ENCODE results near the gene NPAS1. TPM values are rescaled to one million over a fixed set of nuclear protein-coding genes. Genes with fewer than 3 reads are reported as not detected.

The NPAS1 gene, protein sequence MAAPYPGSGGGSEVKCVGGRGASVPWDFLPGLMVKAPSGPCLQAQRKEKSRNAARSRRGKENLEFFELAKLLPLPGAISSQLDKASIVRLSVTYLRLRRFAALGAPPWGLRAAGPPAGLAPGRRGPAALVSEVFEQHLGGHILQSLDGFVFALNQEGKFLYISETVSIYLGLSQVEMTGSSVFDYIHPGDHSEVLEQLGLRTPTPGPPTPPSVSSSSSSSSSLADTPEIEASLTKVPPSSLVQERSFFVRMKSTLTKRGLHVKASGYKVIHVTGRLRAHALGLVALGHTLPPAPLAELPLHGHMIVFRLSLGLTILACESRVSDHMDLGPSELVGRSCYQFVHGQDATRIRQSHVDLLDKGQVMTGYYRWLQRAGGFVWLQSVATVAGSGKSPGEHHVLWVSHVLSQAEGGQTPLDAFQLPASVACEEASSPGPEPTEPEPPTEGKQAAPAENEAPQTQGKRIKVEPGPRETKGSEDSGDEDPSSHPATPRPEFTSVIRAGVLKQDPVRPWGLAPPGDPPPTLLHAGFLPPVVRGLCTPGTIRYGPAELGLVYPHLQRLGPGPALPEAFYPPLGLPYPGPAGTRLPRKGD
- polyA plus RNA-seq (2014; cell fraction: cytosol; rRNA removed), result 0.72 and 0.76 TPM in 2 replicates
- polyA plus RNA-seq (2014; cell fraction: nucleus; rRNA removed), result 0.98 TPM in 1 of 2 replicates, not detected in the other

DNA sequence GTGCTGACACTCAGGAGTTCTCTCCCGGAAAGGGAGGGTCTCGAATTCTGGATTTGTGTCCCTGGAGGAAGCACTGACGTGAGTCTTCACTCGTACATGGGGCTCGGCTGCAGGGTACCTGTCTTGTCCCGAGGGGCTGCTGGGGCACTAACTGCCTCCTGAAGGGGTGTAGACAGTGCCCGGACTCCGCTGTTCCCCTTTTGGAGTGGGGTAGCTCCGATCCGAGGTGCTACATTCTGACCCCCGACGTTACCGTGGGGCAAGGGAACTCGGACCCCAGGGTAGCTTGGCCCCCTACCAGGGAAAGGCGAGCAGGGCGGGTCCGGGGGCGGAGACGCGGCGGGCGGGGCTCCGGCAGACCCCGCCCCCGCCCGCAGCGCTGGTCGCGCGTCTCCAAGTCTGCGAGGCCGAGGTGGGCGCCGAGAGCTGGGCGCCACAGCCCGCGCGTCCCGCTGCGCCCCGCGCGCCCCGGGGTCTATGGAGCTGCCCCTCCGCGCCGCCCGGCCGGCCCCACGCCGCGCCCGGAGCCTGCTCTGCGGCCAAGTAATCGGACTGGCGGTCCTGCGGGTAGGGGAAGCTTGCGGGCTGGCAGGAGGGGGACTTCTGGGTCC lies at the start of gene NPAS1:
TSS of gene NPAS1 (plus strand) at position 407 of the 611 bp plus-strand sequence. CDS start 1,211 bp downstream, outside the sequence.
- DNase-seq (ENCODE audit: low spot score), result no peak

DNA sequence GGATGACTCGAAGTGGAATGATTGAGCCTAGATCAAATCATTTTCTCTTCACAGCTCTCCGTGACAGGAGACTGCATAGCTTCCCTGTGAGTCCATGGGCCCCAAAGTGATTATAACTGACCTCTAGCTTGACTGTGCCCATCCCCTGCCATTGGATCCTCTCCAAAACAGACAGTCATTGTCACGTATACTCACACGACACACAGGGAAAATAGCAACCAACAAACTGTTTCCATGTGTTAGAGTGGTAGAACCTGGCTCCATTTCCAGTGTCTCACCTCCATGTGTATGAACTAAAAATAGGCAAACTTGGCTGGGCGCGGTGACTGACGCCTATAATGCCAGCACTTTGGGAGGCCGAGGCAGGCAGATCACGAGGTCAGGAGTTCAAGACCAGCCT lies 48.8 kb upstream of the NPAS1 start:
- no peak for DNase-seq (ENCODE audit: low spot score)

DNA sequence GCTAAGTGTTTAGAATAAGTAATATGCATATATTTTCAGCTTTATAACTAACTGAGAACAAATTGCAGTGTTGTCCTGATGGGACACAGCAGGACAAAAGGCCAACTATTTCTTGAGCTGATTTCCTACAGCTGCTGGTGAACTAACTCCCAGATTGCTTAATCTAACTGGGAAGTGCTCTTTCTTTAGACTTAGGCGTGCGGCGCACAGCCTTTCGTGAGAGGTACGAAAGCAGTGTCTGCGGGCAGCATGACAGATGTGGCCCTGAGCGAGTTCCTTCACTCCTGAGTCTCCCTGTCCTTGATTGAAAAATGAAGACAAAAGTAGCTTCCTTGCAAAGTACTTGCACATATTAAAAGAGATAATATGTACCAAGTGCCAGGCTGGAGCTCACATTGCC lies 47.3 kb upstream of the NPAS1 start:
- no peak for DNase-seq (ENCODE audit: low spot score)

DNA sequence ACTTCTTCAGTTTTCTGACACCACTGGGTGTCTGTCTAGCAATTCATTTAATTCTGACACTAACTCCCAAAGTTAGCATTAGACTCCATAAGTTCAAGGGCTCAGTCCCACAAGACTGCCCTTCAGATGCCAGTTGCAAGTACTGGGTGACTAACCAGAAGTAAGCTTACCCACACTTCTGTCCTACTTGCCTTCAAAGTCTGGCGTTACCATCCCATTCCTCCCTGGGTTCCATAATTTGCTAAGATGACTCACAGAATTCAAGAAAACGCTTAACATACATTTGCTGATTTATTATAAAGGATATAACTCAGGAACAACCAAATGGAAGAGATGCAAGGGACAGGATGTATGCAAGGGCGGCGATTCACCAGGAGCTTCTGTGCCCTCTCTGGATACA lies 45.5 kb upstream of the NPAS1 start:
- no peak for DNase-seq (ENCODE audit: low spot score)

DNA sequence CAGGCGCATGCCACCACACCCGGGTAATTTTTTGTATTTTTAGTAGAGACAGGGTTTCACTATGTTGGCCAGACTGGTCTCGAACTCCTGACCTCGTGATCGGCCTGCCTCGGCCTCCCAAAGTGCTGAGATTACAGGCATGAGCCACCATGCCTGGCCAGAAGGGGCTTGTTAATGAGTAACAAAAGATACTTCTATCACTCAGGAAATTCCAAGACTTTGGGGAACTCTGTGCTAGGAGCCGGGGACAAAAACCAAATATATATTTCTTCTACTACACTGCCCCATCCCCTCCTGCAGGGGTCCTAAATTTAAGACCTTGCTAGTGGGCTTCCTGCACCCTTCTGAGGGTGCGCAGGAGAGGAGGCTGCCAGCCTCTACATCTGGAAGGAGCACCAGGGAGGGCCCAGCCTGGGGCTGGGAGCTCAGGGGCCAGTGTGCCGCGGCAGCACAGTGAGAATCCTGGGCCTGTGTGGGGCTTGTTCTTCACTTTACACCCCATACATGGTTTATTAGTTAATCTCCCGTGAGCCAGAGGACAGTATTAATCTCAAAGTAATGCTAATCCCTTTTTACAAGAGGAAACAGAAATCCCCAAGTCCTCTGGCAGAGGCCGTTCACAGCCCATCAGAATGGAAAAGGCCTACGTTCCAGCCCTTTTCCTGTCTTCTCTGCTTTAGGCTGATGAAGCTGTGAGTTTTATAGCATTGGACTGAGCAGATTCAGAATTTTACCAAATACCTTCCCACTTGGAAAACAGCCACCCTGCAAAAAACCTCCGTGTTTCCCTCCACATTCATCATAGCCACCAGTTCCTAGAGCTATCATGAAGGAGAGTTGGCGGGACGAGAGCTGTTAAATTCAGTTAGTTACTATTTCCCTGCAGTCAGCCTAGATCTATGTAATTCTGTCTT lies 44.4 kb upstream of the NPAS1 start:
- no peak for DNase-seq (ENCODE audit: low spot score)

DNA sequence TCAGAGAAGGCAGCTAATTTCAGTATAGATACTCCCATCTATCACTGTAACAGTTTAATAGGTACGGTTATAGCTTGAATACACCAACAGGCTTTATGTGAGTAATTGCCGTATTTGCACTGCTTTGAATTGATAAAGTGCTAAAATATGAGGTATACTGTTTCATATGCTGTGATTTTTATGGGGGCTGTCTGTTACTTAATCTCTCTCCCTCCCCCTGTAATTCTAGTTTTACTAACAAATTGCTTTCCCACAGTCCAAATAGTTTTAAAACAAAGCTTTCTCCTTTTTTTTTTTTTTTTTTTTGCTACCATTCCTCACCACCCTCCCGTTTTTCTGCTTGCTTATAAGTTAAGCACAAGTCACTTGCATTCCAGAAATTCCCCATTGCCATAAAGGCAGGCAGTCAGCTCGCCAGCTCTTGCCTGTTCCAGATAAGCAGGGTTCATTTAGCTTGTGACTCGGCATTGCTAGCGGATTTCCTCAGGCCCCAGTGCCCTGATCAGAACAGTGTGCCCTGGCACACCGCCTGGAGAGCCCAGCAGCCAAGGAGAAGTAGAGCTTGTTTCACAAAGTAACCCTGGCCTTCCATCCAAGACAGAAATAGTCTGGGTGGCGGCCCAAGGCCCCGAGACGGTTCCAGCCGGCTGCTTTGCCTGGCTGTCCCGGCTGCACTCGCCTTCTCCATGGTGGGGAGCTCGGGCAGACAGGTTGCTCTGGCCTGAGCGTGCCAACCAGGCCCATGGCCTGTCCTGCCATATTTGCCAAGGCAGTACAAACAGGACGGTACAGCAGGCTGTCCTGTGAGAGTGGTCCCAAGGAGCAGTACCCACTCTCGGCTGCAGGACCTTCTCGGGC lies 43.5 kb upstream of the NPAS1 start:
- no peak for DNase-seq (ENCODE audit: low spot score)

DNA sequence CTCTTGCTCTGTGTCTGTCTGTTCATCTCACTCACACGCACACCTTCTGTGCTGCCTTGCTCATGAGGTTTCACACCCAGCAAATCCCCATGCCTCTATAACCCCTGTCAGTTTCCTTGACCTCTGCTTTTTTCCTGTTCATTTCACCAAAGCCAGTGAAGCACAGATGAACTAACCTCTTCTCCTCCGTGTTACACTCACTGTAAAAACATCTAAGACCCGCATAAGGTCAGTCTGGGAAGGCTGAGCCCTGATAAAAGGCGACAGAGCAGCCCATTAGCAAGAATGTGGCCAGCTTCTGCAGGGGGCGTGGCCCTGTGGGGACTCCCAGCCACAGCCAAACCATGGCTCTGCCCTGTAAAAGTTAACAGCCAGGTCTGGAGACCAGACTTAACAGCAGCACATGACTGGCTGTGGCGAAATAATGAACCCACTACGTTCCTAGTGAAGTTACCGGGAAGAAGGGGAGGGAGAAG lies 42.8 kb upstream of the NPAS1 start:
- DNase-seq (ENCODE audit: low spot score), result no peak

DNA sequence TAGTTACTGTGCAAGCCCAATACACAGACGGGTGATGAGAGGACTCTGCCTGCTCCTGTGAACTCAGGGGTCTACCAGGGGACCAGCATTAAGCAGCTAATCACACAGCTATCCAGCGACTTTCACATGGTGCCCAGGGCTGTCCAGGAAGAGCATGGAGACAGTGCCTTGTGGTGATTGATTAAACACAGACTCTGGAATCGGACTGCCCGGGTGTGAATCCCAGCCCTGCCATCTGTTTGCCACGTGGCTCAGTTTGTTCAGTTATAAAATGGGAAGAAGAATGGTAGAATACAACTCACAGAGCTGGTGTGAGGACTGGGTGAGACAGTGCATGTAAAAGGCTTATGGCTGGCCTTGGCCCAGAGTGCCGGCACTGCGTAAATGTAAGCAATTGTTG lies 42.1 kb upstream of the NPAS1 start:
- no peak for DNase-seq (ENCODE audit: low spot score)

DNA sequence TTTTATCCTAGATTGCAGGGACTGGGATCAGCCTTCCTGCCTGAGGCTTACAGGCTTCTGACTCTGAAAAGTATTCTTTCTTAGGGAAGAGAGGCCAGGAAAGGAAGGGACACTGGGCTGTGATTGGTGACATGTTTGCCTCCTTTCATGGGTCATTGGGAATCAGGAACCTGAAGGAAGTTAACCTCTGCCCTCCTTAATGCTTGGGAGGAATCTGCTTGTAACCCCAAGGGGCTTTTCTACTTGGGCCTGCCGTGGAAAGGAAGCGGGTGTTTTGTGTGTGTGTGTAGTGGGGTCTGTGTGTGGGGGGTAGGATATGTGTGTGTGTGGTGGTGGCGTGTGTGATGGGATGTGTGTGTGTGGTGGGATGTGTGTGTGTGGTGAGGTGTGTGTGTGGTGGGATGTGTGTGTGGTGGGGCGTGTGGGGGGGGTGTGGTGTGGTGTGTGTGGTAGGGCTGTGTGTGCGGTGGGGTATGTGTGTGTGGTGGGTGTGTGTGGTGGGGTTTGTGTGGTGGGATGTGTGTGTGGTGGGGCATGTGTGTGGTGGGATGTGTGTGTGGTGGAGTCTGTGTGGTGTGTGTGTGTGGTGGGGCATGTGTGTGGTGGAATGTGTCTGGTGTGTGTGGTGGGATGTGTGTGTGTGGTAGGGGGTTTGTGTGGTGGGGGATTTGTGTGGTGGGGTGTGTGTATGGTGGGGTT lies 41.3 kb upstream of the NPAS1 start:
- no peak for DNase-seq (ENCODE audit: low spot score)

DNA sequence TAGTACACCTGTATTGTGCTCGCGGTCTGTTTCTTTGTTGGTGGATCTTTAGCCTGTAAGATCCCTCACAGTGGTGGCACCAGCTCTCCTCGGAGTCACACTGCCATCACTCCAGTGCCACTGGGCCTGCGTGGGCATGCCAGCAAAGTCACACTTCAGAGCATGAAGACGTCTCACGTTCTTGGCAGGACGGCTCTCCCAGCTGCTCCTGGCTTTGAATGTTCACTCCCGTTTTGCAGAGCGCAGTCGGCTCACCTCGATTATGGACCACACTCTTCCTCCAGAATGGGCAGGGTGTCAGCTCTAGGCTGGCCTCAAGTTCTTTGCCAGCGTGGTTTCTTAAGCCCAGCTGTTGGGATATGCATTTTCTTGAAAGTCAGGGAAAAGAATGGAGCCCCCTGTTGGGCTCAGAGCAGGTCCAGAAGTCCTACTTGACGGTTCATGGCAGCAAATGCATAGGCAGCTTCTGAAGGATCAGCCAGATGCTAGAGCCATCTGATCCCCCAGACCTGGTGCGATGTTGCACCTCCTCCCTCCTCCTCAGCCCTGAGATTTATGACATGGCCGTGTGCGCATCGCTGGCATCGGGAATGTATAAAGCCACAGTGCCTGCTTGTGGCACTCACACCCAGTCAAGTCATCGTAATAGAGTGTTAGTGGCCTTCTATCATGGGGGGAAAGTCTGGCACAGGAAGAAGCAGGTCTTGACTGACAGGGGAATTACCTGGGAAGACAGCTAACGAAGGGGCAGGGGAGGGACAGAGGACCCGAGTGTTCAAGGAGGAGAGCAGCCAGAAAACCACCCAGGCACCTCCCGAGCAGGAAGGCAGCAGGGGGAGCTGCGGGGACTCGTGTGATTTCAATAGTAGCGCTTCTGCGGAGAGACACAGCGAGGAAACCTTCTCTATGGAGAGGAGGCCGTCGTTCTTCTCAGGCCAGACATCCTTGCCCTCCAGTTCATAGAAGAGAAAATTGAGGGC lies 40.2 kb upstream of the NPAS1 start:
- no peak for DNase-seq (ENCODE audit: low spot score)

DNA sequence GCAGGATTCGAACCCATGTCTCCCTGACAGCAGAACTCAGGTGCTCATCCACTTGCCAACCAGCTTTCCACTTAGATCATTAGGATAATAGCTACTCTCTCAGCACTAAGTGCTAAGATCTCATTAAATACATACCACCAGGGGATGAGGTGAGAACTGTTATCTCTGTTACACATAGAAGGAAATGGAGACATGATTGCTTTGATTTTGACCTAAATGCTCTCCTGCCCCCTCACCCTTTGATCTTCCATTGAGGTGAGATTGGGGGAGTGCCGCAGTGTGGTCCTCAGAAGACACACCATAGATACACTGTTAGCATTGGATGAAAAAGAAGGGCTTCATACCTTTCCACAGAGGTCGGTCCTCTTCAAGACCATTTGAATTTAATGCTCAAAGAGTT lies 38.9 kb upstream of the NPAS1 start:
- DNase-seq (ENCODE audit: low spot score), result no peak

DNA sequence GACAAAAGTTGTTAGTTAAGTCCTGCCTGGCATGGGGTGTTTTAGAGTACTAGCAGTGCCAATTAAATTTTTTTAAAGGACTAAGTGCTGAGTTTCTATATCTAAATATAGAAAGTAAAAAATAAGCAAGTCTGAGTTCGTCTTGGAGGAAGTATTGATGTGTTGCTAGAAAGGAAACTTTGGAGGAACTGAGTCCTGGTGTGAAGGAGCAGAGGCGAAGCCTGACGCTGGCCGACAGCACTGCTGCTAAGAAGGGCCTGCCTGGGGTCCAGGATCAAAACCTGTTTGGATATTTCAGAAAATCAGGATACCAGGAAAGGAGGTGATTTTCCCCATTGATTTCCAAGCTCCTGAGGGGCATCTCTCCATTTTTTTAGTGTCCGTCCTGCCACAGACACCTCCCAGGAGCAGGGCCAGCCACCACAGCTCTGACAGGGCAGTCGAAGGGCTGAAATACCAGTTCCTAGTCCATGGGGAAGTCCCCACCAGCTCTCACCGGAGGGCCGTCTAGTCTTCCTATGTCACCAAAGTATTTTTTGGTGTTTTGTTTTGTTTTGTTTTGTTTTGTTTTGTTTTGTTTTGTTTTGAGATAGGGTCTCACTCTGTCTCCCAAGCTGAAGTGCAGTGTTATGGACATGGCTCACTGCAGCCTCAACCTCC lies 38.2 kb upstream of the NPAS1 start:
- DNase-seq (ENCODE audit: low spot score), result no peak

DNA sequence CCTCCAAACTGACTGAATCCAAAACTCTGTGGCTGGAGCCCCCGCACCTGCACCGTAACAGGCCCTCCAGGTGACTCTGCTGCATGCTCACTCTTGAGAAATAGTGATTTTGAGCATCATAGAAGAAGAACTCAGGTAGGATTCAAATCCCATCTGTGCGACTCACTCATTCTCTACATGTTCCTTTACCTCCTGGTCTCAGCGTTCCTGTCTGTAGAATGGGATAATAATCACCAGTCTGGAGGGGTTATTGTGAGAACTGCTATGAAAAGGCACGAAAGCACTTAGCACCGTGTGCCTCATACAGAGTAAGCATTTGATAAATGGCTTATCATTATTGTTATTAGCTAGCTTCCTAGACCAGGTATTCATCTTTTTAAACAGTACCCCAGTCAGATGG lies 36.5 kb upstream of the NPAS1 start:
- no peak for DNase-seq (ENCODE audit: low spot score)

DNA sequence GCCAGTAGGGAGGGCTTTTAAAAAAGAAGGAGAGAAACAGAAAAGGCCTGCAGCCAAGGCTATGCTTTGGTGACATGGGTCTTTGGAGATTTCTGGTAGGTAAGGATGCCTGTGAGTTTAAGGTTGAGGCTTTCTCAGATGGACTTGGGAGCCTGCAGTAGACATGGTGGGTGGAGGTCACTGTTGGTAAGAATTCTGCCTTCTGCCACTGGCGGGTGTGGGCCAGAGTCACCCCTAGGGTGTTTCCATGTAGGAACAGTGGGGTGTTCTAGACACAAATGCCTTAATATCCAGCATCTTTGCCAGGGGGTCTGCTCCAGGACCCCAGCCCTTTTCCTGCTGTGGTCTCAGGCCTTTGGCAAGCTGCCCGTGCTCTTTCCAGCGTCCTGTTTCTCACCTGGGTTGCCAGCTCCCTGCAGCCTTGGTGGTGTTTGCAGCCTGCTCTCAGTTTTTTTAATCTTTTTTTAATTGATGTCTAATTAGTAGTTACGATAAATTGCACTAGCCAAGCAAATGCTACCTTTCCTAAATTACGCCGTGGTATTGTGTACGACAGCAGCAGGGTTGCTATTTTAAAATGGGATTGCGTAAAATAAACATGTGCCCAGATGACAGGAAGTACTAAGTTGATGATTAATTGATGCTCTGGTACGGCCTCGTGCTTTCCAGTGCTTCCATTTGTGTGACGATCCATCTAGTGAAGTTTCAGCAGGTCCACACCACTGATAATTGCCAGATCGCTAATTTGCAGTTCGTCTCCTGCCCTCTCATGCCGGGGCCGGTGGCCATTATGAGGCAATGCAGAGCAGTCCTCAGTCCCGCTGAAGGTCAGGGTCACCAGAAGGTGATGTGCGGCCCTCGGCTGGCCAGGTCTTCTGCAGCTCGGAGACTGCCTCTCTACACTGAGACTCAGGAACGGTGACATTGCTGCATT lies 35.3 kb upstream of the NPAS1 start:
- DNase-seq (ENCODE audit: low spot score), result peak; percentile 24

DNA sequence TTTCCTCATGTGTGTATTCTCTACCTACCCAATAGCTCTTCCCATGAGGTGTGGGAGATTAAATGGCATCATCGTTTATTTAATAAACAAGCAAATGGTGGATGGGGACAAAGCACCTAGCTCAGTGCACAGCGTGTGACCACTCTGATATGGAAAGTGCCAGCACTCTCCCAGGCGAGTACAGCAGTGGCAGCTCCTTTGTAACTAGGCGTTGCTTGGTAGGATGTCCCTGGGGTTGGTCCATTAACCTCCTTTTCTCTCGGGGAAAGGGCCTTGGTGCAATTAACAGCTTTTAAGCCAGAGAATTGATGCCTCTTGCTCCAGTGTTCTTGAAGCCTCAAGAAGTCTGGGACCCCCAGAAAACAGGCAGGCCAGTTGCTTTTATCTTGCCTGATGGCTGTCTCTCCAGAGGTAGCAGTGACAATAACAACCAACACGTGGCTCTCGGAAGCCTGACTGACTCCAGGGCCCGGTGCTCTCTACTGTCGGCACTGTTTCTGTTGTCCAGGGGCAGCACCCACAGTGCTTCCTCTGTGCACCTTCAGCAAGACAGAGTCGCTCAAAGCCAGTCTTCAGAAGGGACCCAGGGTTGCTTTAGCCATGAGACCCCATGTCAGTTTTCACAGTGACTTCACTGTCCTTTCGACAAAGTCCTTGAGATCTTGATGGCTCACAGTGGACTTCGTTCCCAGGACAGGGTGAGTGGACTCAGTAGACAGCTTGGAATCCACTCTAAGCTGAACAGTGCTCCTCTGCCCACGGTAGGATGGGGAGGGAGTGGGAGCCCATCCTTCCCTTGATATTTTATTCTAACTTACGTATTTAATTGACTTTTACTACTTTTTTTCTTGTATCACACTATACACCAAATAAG lies 33.9 kb upstream of the NPAS1 start:
- DNase-seq (ENCODE audit: low spot score), result no peak

All from SK-N-DZ (cell line).